A549 (cell line): ENCODE results near the gene DYNLRB1.
"Not testable (repeated sequence)": the region's sequence is repeated elsewhere in the genome, so short reads cannot be mapped to it uniquely, and the experiment has no call there.

Source experiments
- CEBPB ChIP-seq, 2 experiments: fragments of >200 bp in 1 of 2; sonication (Bioruptor Twin) in 1 of 2; formaldehyde crosslinking in 1 of 2; IDR thresholded peaks; 2 replicates each; pipeline ENCODE4 v1.6.1; 2012 to 2016
- CTCF ChIP-seq: fragments of >200 bp; sonication (Bioruptor Twin); formaldehyde crosslinking; IDR thresholded peaks from 3 replicates; pipeline ENCODE4 v1.5.1; 2016
- MAFK ChIP-seq: fragments of 450-650 bp; IDR thresholded peaks from 2 replicates; pipeline ENCODE4 v1.6.1; 2014; ENCODE audit not compliant: partially characterized antibody
- POLR2A ChIP-seq: IDR thresholded peaks from 2 replicates; pipeline ENCODE4 v1.6.1; 2012; ENCODE audit warnings: mild to moderate bottlenecking, low read length
- RAD21 ChIP-seq, 2 experiments: fragments of >200 bp in 1 of 2; sonication (Bioruptor Twin) in 1 of 2; formaldehyde crosslinking in 1 of 2; IDR thresholded peaks in 1 of 2; conservative IDR thresholded peaks in 1 of 2; 2 replicates in 1 of 2; 3 replicates in 1 of 2; pipeline ENCODE4 v1.6.1; 2012 to 2018; ENCODE audit warnings: inconsistent platforms in 1 of 2
- REST ChIP-seq: fragments of 200-600 bp; sonication (generic); IDR thresholded peaks from 2 replicates; pipeline ENCODE4 v1.6.1; 2016; ENCODE audit warnings: antibody characterized with exemption, mild to moderate bottlenecking, moderate library complexity
- RFX5 ChIP-seq: fragments of 450-650 bp; IDR thresholded peaks from 2 replicates; pipeline ENCODE4 v1.7.1; 2014; ENCODE audit warnings: antibody characterized with exemption, mild to moderate bottlenecking, moderate library complexity

- TF ChIP-seq CEBPB (IDR thresholded peaks at IDR 0.05); CTCF; REST; POLR2A; RFX5; RAD21 (conservative IDR thresholded peaks at IDR 0.05 in 1 of 2, IDR thresholded peaks at IDR 0.05 in 1 of 2); MAFK: not testable (repeated sequence)
Measured at GRCh38 chr20:34497596-34497995, 18.6 kb upstream of the DYNLRB1 start.
